ENCODE results near the gene PAFAH2.

Gene PAFAH2

DNA sequence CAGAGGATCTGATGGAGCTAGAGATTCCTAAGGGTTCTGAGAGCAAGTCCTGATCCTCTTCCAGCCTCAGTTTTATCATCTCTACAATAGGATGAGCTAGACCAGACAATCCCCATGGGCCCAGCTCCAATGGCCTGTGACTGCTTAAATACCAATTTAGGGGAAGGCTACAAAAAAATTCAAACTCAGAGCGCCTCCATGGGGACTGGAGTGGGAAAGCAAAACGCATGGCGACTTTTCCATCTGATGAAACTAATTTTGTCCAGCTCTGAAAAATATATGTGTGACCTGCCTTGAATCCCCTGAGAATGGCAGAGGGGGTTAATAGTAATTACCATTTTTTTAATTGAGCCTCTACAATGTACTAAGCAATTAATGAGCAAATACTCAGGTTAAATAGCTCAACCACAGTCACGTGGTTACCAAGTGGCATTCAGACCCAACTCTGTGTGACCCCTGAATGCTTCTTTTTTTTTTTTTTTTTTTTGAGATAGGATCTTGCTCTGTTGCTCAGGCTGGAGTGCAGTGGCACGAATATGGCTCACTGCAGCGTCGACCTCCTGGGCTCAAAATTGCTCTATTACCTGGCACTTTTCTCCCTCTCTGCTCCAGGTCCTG is 32.1 kb upstream of the PAFAH2 start:
- no peak for DNase-seq

DNA sequence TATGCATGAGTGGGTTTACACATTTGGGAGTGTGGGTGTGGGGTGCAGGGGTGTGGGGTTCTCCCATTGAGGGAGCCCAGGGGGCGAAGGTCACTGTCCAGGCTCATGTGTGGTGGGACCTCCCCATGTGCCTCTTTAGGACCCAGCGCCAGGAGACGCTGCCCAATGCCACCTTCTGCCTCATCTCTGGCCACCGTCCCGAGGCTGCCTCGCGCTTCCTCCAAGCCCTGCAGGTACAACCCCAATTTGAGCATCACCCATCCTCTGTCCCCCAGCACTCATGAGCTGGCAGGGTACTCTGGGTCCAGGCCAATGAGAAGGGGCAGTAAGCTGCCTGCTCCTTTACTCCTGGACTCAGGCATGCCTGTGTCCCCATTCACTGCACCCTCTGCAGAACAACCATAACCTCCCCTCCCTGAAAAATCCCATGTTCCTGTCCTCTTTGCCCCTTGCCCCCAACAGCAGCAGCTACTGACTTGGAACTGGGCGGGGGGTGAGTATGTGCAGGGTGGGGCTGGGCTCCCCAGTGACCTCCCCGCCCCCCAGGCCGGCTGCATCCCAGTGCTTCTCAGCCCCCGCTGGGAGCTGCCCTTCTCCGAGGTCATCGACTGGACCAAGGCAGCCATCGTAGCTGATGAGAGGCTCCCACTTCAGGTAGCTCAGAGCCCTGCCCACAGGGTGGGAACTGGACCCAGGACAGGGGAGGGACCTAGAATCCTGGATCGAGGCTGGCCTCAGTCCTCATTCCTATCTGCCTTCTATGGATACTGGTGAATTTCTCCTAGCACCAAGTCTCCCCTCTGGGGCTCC is 31.4 kb upstream of the PAFAH2 start:
- no peak for DNase-seq

DNA sequence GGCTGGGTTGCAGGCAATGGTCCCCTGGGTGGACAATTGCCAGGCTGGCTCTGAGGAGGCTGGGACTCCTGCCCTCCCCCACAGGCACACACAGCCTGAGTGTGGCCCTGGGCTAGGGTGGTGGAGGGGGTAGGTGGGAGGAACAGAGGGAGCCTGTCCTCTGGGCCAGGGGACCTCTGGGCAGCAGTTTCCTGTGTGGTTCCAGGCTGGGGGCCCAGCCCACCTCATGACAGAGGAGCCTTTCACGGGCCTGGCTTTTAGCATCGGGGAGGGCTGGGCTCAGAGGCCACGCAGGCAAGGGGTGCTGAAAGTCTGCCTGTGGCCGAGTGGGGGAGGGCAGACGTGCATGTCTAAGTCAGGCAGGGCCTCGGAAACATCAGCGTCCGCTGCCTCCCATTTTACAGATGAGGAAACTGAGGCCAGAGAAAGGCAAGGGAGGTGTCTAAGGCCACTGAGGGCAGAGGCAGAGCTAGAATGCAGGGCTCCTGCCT is 30.7 kb upstream of the PAFAH2 start:
- no peak for DNase-seq

DNA sequence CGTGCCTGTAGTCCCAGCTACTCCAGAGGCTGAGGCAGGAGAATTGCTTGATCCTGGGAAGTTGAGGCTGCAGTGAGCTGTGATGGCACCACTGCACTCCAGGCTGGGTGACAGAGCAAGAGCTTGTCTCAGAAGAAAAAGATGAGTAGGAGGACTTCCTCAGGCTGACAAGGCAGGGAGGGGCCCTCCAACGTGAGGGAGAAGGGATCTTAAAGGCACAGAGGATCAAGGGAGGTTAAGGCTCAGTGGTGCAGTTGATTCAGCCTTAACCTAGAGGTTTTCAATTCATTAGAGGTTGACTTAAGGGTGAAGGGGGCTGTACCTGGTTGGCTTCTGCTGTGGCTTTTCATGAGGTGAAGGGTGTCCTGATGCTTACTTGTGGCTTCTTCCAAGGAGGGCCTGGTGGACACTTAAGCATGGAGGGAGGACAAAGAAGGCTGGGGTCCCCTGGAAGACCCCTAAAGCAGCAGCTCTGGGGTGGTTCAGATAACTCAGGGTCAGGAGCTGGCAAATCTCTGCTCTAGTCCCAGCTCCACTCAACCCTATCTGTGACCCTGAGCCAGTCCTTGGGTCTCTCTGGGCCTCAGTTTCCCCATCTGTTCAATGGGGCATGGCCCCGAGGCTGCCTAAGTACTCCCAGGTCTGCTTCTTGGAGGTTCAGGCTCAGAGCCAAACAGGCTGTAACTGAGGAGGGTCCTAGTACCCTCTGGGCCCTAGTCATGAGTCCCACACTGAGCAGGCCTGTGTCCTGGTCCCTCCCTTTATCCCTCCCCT is 30.0 kb upstream of the PAFAH2 start:
- no peak for DNase-seq

DNA sequence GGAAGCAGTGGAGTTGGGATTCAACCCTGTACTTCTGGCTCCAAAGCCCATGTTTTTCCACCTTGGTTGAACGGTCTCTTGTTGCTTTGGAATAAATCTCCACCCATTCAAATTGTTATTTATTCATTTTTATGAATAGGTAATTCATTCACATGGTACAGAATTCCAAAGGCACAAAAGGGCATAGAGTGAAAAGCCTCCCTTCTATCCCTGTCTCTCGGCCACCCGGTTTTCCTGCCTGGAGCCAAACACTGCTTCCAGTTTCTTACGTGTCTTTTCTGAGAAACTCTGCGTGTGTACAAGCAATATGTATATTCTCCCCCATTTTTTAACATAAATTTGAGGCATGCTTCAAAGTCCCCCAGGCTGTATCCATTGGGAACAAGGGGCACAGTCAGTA is 27.7 kb upstream of the PAFAH2 start:
- DNase-seq, result no peak

DNA sequence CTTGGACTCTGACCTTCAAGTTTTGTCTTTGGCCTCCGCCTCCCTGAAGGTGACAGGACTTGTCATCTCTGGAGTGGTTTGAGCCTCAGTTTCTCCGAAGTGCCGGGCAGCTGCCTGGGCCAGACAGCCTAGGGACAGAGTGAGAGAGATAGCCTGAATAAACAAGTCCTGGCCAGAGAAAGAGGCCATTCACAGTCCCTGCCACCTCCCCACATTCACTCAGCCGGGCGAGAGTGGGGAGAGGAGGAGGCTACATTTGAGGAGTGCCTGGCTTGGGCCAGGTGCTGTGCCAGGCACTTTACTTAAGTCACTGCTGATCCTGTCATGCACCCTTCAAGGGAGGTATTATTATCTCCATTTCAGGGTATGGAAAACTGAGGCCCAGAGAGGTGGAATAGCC is 27.2 kb upstream of the PAFAH2 start:
- no peak for DNase-seq

DNA sequence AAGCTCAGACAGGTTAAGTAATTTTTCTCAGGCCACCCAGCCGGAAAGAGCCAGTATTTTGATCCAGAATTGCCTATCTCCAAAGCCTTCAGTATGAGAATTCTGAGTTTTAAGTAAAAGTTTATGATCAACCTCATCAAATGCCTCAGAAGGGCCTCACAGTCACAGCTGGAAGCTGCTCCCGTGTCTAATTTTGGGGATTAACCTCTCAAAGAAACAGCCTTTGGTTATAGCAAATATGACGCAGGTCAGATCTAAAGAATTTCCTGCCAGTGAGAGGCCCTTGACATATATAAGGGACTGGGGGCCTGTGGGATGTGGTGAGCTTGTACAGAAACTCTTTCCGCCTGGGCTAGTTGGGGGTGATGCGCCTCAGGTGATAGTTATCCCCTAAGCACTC is 26.0 kb upstream of the PAFAH2 start:
- no peak for DNase-seq

DNA sequence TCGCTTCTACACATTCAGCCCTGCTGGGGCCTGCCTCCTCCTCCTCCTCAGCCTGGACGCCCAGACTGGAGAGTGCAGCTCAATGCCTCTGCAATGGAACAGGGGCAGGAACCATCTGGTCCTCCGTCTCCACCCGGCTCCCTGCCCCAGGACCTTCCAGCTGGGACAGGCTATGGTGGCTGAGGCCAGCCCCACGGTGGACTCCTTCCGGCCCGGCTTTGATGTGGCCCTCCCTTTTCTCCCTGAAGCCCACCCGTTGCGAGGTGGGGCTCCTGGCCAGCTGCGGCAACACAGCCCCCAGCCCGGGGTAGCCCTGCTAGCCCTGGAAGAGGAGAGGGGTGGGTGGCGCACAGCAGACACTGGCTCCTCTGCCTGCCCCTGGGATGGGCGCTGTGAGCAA is 25.1 kb upstream of the PAFAH2 start:
- no peak for DNase-seq

DNA sequence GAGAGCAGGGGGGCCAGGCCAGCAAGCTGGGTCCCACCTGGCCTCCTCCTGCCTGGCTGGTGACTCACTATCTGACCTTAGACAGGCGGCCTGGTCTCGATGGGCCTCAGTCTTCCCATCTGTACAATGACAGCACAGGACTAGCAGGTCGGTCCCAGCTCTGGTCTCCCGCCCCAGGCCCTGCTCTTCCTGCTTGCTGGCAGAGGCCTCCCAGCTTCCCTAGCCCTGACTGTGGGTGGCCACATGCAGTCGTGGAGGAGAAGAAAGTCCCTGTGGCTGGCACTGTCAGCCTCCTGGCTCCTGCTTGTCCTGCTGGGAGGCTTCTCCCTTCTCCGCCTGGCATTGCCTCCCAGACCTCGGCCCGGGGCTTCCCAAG is 24.5 kb upstream of the PAFAH2 start:
- no peak for DNase-seq

DNA sequence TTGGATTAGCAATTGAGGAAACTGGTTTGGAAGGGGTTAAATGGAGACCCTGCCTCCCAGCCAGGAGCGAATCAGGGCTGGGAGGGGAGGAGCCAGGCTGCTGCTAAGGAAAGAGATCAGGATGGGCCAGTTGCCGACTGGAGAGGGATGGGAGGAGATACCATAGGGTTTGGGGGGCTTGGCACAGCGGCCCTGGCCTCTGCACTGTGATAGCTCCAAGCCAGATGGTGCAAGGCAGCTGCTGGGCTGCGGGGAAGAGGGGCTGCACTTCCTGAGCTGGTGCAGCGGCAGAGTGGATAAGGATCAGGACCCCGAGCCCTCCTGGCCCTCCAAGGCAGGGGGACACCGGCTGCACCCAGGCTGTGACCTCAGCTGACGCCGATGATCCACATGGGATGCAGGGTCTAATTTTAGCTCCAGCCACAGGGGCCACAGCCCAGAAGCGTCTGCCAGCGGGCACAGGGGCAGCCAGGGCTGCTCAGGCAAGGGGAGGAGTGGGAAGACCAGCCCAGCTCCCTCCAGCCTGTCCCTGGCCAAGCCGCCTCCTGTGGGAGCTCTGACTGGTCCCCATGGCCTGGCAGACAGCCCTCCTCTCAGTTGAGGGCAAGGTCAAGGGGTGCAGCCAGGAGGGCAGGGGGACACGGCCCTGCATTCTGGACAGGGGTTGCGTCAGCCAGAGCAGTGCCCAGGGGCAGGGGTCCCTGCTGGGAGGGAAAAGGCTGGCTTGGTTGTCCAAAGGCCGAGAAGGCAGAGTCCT is 24.0 kb upstream of the PAFAH2 start, which contains the start of gene EXTL1:
EXTL1 (plus strand) TSS at position 129 of the 757 bp plus-strand sequence. CDS start 872 bp downstream, outside the sequence.
- DNase-seq, result no peak

DNA sequence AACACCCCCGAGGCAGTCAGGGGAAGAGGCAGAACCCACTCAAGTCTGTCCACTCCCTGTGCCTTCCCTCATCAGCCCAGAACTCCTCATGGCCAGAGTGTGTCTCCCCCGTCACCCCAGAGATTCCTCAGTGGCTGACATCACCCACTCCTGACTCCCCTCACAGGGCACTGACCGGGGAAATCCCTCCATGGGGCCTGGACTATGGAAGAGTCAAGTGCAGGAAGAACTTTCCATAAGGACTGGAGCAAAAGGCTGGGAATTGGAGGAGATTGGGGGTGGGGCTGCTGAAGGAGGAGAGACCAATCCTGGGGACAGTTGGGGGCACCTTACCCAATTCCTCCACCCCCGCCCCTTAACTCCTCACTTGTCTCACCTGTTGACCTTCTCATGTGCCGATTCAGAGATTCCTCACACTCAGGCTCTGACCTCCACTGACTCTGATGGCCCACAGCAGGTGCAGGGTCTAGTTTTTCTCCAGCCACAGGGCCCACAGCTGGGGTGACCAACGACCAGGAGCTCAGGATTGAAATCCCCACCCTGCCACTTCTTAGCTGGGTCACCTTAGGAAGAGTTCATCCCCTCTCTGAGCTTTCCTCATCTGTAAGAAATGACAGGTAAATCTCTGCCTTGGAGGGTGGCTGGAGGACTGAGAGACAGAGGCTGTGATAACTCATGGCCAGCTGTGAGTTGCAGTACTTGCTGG is 23.2 kb upstream of the PAFAH2 start:
- DNase-seq, result no peak

DNA sequence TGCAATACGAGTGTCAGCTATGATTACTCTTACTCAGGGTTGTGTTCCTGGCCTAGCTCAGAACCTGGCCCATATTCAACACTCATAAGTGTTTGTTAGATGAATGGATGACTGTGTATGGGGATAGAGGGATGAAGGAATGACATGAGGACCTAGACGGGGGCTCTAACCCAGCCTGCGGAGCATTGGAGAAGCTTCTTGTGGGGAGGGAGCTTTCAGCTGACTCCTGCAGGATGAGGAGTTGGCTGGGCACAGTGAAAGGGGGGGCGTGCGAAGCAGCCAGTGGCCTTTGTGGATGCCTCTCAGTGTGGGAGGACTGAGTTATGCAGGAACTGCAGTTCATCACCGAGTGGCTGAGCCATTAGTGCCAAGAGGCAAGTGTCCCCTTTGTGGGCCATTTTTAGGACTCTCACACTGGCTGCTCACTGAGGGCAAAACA is 22.5 kb upstream of the PAFAH2 start:
- DNase-seq, result no peak

DNA sequence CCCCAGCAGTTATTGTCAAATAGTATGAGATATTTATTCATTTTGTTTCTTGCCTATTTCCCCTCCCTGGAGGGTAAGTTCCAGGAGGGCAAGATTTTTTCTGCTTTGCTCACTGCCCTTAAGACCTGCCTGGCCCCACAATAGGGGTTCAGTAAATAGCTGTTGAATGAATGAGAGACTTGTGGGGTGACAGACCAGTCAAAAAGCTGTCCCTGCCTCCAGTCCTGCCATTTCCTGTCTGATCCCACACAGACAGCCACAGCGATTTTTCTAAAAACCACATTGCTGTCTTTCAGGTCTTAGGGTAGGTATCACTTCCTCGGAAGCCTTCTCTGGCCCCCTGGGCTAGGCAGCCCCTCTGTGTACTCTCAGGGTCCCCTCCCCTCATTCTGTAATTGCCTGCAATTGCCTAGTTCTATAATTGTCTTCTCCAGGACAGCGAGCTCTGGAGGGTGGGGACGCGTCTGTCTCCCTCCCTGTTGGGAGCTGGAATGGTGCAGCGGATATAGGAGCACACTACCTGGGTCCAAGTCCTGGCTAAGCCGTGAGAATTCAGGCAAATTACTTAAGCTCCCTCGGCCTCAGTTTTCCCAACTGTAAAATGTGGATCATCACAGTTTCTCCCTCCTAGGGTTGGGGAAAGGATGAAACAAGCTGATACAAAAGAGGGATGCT is 21.9 kb upstream of the PAFAH2 start:
- DNase-seq, result no peak

DNA sequence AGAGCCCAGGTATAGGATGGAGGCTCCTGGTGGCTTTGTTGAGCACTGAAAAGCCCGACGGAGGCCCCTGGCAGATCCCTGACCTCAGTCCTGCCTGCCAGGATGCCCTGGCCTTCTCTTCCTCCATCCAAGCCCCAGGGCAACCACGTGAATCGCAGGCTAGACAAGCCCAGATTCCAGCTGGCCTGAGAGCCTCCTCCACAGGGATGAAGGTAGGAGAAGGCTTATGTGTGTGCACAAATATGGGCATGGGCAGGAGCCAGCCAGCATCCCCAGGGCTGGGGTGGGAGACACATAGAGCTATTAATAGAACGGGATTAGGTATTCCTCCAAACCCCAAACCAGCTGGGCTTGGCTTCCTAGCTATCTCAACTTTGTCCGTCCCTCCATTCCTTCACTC is 19.7 kb upstream of the PAFAH2 start:
- DNase-seq, result no peak

DNA sequence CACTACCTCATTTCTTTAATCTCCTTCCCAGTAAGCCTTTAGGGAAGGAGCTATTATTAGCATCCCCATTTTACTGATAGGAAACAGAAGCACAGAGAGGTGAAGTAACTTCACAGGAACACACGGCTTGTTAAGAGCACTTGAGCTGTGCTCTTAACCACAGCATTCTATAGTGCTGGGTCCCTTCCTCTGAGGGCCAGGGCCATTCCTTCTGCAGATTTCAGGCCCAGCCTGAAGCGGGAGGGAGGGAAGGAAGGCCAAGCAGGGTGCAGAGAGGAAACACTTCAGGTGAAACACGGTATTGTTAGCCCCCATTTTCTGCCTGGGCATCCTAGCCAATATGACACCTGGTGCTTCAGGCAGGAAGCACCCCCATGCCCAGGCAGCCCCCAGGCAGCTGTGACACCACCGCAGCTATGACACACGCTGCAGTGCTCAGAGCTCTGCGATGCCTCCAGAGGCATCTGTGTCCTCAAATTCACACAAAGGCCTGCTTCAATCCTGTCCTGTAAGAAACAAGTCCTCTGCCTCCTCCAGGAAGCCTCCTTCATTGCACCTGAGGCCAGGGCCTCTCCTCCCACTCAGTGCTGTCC is 19.2 kb upstream of the PAFAH2 start:
- no peak for DNase-seq

DNA sequence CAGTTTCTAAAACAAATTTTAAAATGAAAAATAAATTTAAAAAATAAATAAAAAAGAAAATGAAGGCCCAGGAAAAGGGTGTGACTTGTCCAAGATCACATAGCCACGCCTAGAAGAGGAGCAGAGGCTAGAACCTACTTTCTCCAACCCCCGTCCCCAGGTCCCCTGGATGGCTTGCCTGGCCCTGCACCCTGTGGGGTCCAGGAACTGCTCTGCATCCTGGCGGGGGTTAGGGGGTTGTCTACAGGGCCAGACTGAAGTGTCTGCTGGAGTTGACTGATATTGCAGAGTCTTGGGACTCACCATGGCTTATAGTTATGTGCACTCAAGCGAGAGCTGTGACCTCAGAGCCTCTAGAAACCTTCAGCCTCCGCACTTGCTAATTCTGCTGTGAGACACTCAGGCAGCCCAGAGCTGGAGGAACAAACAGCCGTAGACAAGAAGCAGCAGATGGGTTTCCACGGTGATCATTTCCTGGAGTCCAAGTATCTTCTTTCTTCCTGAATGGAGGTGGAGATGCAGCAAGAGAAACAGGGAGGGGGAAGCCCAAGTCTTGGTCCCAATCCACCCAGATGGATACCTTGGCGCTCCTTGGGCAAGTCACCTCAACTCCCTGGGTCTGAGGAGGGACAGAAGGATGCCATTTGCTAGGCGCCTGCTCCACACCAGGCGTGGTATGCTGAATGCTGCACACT is 18.5 kb upstream of the PAFAH2 start:
- no peak for DNase-seq

DNA sequence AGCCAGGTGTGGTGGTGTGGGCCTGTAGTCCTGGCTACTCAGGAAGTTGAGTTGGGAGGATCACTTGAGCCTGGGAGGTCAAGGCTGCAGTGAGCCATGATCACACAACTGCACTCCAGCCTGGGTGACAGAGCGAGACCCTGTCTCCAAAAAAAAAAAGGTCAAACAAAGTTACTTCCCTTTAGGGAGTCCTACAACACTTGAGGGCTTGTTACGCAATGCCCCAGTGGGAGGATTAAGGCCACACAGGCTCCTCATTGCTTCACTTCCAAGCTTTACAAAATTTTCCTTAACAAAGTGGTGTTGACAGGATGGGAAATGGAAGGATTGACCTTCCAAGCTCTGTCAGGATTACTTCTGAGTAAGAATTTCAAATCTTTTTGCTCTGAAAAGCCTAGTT is 17.5 kb upstream of the PAFAH2 start:
- DNase-seq, result no peak

DNA sequence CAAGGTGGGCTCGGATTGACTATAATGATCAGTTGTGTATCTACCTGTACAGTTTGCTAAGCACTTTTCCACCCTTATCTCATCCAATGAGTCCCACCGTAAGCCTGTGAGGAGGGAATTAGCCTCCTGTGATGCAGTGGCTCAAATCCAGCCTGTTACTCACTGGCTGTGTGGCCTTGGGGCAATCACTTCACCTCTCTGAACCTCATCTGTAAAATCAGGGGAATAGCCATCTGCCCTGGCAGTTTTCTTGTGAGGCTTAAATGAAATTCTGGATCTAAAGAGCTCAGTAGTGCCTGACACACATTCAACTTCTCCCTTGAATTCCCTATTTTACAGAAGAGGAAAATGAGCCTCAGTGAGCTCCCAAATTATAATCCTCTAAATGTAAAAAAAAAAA is 16.3 kb upstream of the PAFAH2 start:
- DNase-seq, result no peak

DNA sequence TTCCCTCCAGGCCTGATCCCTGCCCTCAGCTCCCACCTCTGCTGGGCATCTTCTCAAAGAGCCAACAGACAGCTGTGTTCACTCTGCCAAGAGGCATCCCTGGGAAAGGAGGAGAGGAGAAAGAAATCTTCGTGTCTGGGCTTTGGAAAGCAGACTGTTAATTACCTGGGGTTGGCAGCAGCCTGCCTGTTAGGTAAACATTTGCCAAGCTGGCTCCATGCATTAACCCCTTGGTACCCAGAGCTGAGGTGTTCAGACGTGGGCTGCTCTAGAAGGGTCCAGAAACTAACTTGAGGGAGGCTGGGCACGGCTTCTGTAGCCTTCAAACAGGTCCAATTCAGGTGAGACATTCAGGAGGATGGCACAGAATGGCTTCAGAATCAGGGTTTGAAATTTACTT is 15.0 kb upstream of the PAFAH2 start:
- no peak for DNase-seq

DNA sequence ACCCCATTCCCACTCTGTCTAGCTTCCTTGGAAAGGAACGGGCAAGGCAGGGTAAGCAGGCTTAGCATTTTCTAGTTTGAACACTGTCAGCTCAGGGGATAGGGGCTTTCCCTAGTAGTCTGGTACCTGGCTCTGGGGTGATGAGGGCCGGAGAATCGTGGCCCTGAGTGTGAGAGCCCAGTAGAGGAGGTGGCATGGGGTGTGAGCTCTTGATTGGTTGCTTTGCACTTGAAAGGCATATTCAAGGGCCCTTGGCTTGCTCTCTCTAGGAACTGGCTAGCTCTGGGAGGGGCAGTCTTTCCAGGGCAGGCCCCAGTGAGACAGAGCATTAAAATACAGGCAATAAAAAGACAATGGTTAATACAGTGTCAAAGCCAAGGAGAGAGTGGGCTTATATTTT is 13.0 kb upstream of the PAFAH2 start:
- DNase-seq, result no peak

Measured in activated naive CD4-positive, alpha-beta T cell treated with Interleukin-2 at 50 U/mL for 16 hours (primary cell).